Parathyroid adenoma (tissue), 2 donors: ENCODE data around the gene FBXW8.

Experiments
- H2AFZ ChIP-seq: fragments of 300-600 bp; sonication (generic); one replicate; pipeline ENCODE4 v1.7.0; 2017; ENCODE audit warnings: antibody characterized with exemption, mild to moderate bottlenecking
- H3K27ac ChIP-seq: fragments of 300-600 bp; sonication (generic); one replicate; pipeline ENCODE4 v1.7.0; 2017
- H3K27me3 ChIP-seq: fragments of 300-600 bp; sonication (generic); one replicate; pipeline ENCODE4 v1.7.0; 2017; ENCODE audit warnings: low read length; ENCODE audit not compliant: control insufficient read depth, insufficient read depth
- H3K36me3 ChIP-seq: fragments of 300-600 bp; sonication (generic); one replicate; pipeline ENCODE4 v1.7.0; 2017; ENCODE audit warnings: low read length; ENCODE audit not compliant: control insufficient read depth, insufficient read depth
- H3K4me1 ChIP-seq: fragments of 300-600 bp; sonication (generic); one replicate; pipeline ENCODE4 v1.7.0; 2017; ENCODE audit warnings: control low read depth
- H3K4me2 ChIP-seq: fragments of 300-600 bp; sonication (generic); one replicate; pipeline ENCODE4 v1.7.0; 2017; ENCODE audit warnings: low read length
- H3K4me3 ChIP-seq: fragments of 300-600 bp; sonication (generic); one replicate; pipeline ENCODE4 v1.7.0; 2017; ENCODE audit warnings: low read depth, low read length
- H3K79me2 ChIP-seq: fragments of 300-600 bp; sonication (generic); one replicate; pipeline ENCODE4 v1.7.0; 2017; ENCODE audit warnings: control low read depth
- H3K9ac ChIP-seq: fragments of 300-600 bp; sonication (generic); one replicate; pipeline ENCODE4 v1.7.0; 2017; ENCODE audit warnings: mild to moderate bottlenecking
- H3K9me3 ChIP-seq: fragments of 300-600 bp; sonication (generic); one replicate; pipeline ENCODE4 v1.7.0; 2017; ENCODE audit warnings: low read length; ENCODE audit not compliant: control insufficient read depth
- TF ChIP-seq, protein P1 (sequence below): fragments of 300-600 bp; sonication (generic); IDR thresholded peaks from one replicate; pipeline ENCODE4 v1.7.0; 2017; ENCODE audit warnings: antibody characterized with exemption, mild to moderate bottlenecking
- donor health status: primary hyperparathyroidism.

FBXW8 gene

DNA sequence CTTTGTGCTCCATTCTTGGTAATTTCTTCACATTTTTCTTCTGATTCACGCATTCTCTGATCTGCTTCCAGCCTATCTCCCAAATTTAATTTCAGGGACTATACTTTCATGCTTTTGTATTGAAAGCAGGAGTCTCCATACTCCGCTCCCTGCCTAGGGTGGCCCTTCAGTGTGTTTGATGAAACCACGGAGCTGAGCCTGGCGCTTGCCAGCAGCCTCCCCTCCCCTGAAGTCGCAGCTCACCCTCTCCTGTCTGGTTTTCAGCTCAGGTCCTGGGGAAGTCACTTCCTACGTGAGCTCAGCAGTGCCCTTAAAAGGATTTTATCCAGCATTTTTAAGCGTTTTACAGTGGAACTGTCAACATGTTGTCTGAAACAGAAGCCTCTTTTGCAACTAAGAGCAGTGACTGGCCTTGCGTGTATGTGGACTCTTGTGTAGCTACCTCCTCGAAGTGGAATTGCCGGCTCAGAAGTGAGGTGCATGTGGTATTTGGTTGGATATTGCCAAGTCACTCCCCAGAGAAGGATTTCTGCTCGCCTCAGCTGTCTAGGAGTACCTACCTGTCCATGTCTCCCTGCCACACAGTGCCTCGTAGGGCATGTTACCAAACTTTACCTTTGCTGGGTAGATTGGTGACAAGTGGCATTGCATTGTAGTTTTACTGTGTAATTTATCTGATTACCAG lies 109.9 kb downstream of the FBXW8 start:
- no peak overlapping the region for H3K4me2 ChIP-seq
- no peaks in the 10 kb centered on the region for H3K27me3 ChIP-seq
- no peak overlapping the region for H3K27ac ChIP-seq
- no peaks in the 10 kb centered on the region for H3K9me3 ChIP-seq
- H3K4me1 ChIP-seq: peaks cover 4% of the 10 kb centered on the region
- H3K9ac ChIP-seq: no peak overlapping the region
- H3K36me3 ChIP-seq: no peaks in the 10 kb centered on the region
- no peak overlapping the region for H2AFZ ChIP-seq
- TF ChIP-seq, protein P1, sequence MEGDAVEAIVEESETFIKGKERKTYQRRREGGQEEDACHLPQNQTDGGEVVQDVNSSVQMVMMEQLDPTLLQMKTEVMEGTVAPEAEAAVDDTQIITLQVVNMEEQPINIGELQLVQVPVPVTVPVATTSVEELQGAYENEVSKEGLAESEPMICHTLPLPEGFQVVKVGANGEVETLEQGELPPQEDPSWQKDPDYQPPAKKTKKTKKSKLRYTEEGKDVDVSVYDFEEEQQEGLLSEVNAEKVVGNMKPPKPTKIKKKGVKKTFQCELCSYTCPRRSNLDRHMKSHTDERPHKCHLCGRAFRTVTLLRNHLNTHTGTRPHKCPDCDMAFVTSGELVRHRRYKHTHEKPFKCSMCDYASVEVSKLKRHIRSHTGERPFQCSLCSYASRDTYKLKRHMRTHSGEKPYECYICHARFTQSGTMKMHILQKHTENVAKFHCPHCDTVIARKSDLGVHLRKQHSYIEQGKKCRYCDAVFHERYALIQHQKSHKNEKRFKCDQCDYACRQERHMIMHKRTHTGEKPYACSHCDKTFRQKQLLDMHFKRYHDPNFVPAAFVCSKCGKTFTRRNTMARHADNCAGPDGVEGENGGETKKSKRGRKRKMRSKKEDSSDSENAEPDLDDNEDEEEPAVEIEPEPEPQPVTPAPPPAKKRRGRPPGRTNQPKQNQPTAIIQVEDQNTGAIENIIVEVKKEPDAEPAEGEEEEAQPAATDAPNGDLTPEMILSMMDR: no peak
- H3K4me3 ChIP-seq: no peak overlapping the region
- H3K79me2 ChIP-seq: no peaks in the 10 kb centered on the region

- Histone ChIP-seq H3K4me1 (peaks cover 9% of the 10 kb centered on the region), H3K79me2 (peaks cover 2% of the 10 kb centered on the region), H3K27ac (no peak overlapping the region), H3K9ac (no peak overlapping the region), H3K36me3 (no peaks in the 10 kb centered on the region), H3K4me3 (no peak overlapping the region), H3K27me3 (no peaks in the 10 kb centered on the region), H3K9me3 (no peaks in the 10 kb centered on the region), H2AFZ (no peak overlapping the region), H3K4me2 (no peak overlapping the region)
- TF ChIP-seq, protein P1: no peak
These were observed 111.7 kb downstream of the FBXW8 start for GRCh38 chr12:117022465-117022864.

- Histone ChIP-seq H3K4me3 (no peak overlapping the region), H3K4me2 (no peak overlapping the region), H3K79me2 (peaks cover 2% of the 10 kb centered on the region), H3K36me3 (no peaks in the 10 kb centered on the region), H3K9me3 (no peaks in the 10 kb centered on the region), H3K27ac (no peak overlapping the region), H3K27me3 (no peaks in the 10 kb centered on the region), H3K9ac (no peak overlapping the region), H2AFZ (no peak overlapping the region), H3K4me1 (peaks cover 9% of the 10 kb centered on the region)
- TF ChIP-seq, protein P1: no peak
These were observed 113.5 kb downstream of the FBXW8 start for GRCh38 chr12:117023998-117024960.

- Histone ChIP-seq H3K79me2 (peaks cover 2% of the 10 kb centered on the region), H3K4me3 (no peak overlapping the region), H2AFZ (no peak overlapping the region), H3K9ac (no peak overlapping the region), H3K36me3 (no peaks in the 10 kb centered on the region), H3K4me2 (no peak overlapping the region), H3K27me3 (no peaks in the 10 kb centered on the region), H3K9me3 (no peaks in the 10 kb centered on the region), H3K4me1 (peaks cover 9% of the 10 kb centered on the region), H3K27ac (peak overlapping the region; percentile 24)
- TF ChIP-seq, protein P1: no peak
These were observed 114.3 kb downstream of the FBXW8 start for GRCh38 chr12:117024961-117025480.
